ENCODE data around the gene RASSF6. TPM values are rescaled to one million over a fixed set of nuclear protein-coding genes. Genes with fewer than 3 reads are reported as not detected.
"Not testable (repeated sequence)": the region's sequence is repeated elsewhere in the genome, so short reads cannot be mapped to it uniquely, and the experiment has no call there.

The RASSF6 gene
- total RNA-seq, 1 donor from 2014 or later = not detected

DNA sequence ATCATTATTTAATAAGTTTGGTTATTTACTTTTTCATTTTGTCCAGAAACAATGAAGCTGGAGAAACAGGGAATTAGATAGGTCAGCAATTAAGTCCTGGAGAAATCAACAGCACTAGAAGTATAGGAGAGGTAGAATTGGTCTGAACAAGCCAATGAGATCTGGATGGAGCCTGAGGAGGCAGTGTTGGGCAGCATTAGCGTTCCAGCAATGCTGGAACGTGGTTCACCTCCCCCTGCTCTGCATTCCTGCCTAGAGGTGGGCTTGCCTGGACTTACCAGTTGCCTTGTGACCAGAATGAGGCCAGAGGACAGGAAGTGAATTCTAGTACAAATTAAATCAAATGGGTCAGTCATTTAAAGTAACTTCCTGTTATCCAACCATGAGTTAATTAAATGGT, 4.6 kb downstream of the RASSF6 start:
- intact Hi-C loops (cut with DNase I) = no loop called here
- DNase-seq (ENCODE audit: low spot score) = no peak

- intact Hi-C loops (cut with DNase I) = no loop called here
Observed at GRCh38 chr4:73614311-73614867, 5.8 kb downstream of the RASSF6 start.

DNA sequence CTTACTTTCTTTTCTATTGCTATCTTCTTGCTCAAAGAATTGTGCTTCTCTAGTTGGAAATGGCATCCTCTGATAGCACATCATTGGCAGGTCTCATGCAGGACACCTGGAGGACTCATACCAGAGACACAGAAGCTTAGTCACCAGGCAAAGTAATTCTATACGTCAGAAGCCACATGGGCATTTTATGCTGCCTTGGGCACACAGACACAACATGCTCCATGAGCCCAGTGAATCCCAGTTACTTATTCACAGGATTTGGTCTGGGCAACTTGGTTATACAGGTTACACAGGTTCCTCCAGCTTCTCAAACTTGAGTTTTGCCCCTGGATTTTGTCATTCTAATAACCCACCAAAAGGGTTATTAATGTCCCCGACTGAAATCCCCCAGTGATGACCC, 7.1 kb downstream of the RASSF6 start:
- DNase-seq (ENCODE audit: low spot score) = no peak
- intact Hi-C loops (cut with DNase I) = no loop called here

More at GRCh38 chr4:73614311-73614867, 5.8 kb downstream of the RASSF6 start:
- no peak for DNase-seq (ENCODE audit: low spot score)

DNA sequence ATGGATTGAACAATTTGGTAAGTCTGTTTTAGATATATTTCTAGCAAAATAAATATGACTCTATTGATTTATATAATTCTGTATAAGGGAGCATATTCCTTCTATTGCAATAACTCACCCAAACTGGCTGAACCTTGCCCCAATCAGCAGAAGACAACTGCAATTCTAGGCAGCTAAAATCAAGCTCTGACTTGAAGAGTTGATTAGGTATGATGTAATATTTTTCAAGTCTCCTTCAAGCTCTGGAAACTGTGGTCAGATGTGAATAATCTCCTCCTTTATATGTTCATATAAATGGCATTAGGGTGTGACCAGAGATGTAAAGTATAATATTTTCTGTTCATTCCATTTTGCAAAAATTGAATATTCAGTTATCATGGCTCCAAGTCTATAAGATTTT, 8.2 kb downstream of the RASSF6 start:
- intact Hi-C loops (cut with DNase I) = no loop called here

DNA sequence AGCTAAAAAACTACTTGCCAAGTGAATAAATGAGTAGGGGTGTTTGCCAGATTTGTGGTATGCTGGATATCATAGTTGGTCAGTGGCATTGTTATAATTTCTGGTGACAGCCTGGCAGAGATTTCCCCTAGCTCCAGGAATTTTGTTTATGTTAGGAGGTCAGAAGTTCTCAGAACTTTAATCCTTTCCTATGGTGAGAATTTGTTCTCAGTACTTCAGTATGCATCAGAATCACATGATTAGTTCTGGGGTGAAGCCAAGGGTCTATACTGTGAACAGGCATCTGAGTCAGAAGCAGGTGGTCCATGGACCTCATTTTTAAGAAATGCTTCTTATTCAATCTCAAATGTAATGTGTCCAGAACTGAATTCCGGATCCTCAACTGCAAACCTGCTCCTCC, 10.5 kb downstream of the RASSF6 start:
- intact Hi-C loops (cut with DNase I) = no loop called here
- no peak for DNase-seq (ENCODE audit: low spot score)

More for the DNA sequence above, 8.2 kb downstream of the RASSF6 start:
- DNase-seq (ENCODE audit: low spot score) = no peak

DNA sequence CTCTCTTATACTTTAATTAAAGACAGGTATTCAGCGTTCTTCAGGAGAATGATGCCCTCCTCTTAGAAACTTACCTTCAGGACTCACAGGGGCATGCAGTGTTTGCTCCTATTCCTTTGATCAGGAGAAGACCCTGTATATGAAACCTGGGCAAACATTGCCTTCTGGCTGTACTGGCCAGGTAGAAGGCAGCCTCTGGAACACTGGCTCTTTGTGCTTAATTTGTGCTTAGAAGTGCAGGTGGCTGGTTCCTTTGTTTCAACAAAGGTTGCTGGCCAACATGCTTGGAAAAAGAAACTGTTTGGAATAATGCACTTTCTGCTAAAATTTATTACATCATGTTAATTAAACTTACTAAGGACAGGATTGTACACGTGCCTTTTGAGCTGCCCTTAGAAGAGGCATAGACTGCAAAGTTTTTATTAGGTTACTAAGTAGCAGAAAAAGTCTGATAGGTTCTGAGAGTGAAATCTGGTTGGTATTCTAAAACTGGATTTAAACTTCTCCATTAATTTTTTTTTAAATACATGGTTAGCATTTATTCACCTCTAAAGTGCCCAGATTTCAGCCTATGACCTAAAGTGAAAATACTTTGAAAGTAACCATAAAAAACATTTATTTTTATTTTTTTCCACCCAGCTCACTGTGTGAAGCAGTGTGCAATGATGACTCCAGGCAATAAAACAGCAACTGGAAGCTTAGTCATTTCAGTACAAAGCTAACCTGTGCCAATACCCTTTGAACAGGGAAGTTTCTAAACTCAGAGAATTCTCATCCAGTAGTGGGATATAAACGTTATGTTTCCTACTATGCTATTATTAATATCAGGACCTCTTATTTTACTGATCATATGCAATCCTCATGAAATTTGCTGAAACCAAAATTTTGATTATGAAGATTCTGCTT, 11.3 kb downstream of the RASSF6 start:
- no peak for DNase-seq (ENCODE audit: low spot score)
- intact Hi-C loops (cut with DNase I) = no loop called here

DNA sequence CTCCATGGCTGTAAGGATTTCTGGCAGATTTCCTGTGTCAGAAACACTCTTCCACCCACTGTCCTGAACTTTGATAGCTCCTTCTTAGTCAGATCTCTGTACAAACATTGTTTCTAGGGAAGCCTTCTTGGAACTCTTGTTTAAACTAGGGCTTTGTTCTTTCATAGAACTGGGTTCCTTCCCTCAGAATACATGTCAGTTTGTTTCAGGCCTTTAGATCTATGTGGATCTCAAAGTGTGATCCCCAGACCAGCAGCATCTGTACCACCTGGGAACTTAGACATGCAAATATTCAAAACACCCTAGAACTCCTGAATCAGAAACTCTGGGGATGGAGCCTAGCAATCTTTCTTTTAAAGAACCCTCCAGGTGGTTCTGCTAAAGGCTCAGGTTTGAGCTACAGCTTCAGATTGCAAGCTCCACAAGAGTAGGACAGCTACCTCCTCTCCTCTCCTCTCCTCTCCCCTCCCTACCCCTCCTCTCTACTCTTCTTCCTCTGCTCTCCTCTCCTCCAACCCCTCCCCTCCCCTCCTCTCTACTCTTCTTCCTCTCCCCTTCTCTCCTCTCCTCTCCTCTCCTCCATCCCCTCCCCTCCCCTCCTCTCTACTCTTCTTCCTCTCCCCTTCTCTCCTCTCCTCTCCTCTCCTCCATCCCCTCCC, 12.7 kb downstream of the RASSF6 start:
- DNase-seq (ENCODE audit: low spot score) = no peak
- intact Hi-C loops (cut with DNase I) = no loop called here

DNA sequence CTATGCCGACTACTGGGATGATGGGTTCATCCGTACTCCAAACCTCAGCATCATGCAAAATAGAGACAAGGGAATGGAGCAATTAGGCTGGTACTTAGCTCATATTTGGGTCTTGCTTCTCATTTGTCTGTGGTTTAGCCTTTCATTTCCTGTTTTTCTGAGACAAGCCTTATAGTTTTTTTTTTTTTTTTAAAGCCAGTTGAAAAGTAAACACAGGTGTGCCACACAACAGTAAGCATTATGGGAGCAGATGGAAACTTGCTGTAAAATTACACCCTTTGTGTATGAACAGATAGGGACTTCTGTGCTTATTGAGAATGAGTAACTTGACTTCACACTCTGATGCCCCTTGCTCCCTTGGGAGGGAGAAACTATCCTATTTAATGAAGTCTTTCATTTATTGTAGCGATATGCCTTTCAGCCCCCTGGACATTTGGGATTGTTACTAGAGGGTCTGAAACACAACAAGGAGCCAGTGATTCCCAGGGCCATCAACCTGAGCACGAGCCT, 13.7 kb downstream of the RASSF6 start:
- intact Hi-C loops (cut with DNase I) = no loop called here
- no peak for DNase-seq (ENCODE audit: low spot score)

GRCh38 chr4:73603854-73604584, 16.2 kb downstream of the RASSF6 start:
- intact Hi-C loops (cut with DNase I) = no loop called here
- no peak for DNase-seq (ENCODE audit: low spot score)

- no peak for DNase-seq (ENCODE audit: low spot score)
- intact Hi-C loops (cut with DNase I) = no loop called here
Observed at GRCh38 chr4:73603271-73603710, 16.9 kb downstream of the RASSF6 start.

GRCh38 chr4:73600954-73601353, 19.3 kb downstream of the RASSF6 start:
- intact Hi-C loops (cut with DNase I) = no loop called here
- no peak for DNase-seq (ENCODE audit: low spot score)

DNA sequence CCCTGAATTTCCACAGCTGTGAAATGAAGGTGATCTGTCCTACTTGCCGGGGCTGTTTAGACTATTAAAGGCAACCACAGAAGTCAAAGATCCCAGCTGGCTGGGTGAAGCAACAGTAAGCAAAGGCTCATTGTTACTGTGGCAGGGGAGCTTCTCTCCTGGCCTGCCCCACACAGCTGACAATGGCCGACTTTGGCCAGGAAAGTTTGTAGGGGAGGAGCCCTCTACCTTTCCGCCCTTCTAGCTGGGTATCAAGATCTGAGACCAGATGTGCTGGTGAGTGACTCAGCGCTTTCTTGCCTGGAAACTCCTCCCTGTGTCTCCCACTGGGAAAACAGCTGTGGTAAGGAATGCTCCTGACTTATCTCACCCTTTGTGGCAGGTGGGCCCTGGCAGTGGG, 21.1 kb downstream of the RASSF6 start:
- intact Hi-C loops (cut with DNase I) = no loop called here
- no peak for DNase-seq (ENCODE audit: low spot score)

DNA sequence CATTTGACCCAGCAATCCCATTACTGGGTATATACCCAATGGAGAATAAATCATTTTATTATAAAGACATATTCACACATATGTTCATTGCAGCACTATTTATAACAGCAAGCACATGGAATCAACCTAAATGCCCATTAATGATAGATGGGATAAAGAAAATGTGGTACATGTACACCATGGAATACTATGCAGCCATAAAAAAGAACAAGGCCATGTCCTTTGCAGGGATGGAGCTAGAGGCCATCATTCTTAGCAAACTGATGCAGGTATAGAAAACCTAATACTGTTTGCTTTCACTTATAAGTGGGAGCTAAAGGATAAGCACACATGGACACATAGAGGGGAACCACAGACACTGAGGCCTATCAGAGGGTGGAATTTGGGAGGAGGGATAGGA, 22.6 kb downstream of the RASSF6 start:
- no peak for DNase-seq (ENCODE audit: low spot score)
- intact Hi-C loops (cut with DNase I) = no loop called here

- intact Hi-C loops (cut with DNase I); DNase-seq (ENCODE audit: low spot score): not testable (repeated sequence)
Observed at GRCh38 chr4:73597183-73597582, 23.1 kb downstream of the RASSF6 start.

DNA sequence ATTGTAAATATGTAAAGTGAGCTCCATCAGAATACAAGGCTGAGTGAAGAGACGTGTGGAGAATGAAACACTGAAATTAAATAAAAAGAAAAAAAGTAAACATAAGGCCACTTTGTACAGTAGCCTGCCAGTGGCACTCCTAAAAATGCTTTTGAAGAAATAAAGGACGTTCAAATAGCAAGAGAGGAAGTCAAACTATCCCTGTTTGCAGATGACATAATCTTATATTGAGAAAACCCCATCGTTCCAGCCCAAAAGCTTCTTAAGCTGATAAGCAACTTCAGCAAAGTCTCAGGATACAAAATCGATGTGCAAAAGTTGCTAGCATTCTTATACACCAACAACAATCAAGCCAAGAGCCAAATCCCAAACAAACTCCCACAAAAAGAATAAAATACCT, 24.2 kb downstream of the RASSF6 start:
- intact Hi-C loops (cut with DNase I) = no loop called here
- DNase-seq (ENCODE audit: low spot score) = no peak

DNA sequence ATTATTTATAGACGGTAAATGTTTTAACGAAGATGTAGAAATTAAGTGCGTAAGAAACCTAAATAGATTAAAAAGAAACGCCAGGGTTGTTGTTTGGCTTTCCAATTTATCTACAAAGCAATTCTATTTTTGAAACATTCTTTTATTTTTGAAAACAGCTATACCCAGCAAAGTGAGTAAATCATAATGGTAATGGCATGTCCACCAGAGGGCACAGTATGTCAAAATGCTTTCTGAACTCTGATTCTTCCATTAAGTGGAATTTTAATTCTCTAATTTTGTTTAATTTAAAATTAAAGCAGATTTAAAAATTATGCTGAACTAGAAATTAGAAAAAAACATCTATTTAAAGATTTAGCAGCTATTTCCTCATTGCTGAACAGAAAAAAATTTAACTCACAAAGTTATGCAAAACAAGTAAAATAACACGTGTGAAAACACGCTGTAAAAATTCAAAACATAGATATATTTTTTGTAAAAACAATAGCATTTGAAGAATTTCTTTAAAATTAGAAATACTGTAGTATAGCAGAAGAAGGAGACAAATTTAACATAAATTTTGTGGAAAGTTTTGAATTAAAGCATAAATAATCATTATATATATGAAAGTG, 26.5 kb downstream of the RASSF6 start:
- intact Hi-C loops (cut with DNase I) = loop anchor here (5.0 kb wide), 1 partner anchor 539 kb away; no protein-coding TSS in a partner anchor
- no peak for DNase-seq (ENCODE audit: low spot score)

- intact Hi-C loops (cut with DNase I) = loop anchor here (5.0 kb wide), 1 partner anchor 542 kb away; no protein-coding TSS in a partner anchor
- DNase-seq (ENCODE audit: low spot score) = no peak
Observed at GRCh38 chr4:73589887-73590801, 30.1 kb downstream of the RASSF6 start.

- intact Hi-C loops (cut with DNase I) = no loop called here
- no peak for DNase-seq (ENCODE audit: low spot score)
Observed at GRCh38 chr4:73589261-73589847, 30.9 kb downstream of the RASSF6 start.

Data from cardiac septum (tissue), 1 donor.